GM21723 (cell line): ENCODE results near the gene ATP13A3.
"Not testable (repeated sequence)": the region's sequence is repeated elsewhere in the genome, so short reads cannot be mapped to it uniquely, and the experiment has no call there.

Source experiments
- ATAC-seq: cut with Tn5 transposase; IDR thresholded peaks from one replicate; pipeline ENCODE4 v1.9.1; 2021; ENCODE audit warnings: mild to moderate bottlenecking, moderate library complexity; ENCODE audit not compliant: unreplicated experiment

ATP13A3 gene

GRCh38 chr3:194500198-194500597, 13.4 kb upstream of the ATP13A3 start:
- no peak for ATAC-seq

- not testable (repeated sequence) for ATAC-seq
Measured at GRCh38 chr3:194499516-194499915, 12.7 kb upstream of the ATP13A3 start.

- no peak for ATAC-seq
Measured at GRCh38 chr3:194497799-194498575, 11.2 kb upstream of the ATP13A3 start.

DNA sequence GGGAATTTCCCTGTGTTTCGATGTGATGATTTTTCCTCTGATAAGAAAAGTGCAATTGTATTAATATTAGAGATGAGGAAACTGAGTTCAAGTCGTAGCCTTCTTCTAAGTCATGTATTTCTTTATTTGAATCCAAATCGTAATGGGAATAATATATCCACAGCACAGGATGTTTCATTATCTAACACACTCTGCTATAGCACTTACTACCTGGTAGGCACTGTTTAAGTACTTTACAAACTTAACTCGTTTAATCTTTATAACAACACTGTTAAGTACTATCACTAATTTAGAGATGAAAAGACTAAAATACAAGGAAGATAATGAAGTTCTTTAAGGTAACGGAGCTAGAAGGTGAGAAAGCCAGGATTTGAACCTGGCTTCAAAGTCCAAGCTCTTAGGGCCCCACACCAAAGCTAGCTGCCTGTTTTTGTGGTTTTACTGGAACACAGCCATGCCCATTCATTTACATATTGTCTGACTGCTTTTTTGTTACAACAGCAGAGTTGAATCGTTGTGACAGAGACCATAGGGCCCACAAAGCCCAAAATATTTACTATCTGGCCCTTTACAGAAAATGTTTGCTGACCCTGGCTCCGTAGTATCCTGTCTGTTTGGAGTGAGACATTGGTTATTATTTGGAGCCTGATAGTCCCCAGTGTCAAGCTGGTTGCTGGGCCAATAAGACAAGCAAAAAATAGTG, 9.6 kb upstream of the ATP13A3 start:
- ATAC-seq: no peak

DNA sequence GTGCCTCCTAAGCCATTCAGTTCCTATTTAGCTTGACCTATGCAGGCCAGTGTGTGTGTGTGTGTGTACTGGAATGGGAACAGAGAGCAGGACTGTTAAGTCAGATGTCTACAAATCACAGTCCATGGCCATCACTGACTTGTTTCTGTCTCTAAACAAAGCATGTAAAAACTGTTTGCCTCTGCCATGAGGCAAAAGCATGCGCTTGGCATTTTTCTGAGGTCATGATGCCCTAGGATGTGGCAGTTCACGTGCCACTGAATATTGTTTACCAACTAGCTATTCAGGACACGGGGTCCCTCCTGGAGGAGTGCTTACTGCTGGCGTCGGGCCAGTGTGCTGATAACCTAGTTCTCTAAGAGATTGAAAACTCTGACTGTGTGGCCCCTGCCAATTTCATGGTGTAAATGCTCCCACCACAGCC, 8.2 kb upstream of the ATP13A3 start:
- ATAC-seq: no peak

DNA sequence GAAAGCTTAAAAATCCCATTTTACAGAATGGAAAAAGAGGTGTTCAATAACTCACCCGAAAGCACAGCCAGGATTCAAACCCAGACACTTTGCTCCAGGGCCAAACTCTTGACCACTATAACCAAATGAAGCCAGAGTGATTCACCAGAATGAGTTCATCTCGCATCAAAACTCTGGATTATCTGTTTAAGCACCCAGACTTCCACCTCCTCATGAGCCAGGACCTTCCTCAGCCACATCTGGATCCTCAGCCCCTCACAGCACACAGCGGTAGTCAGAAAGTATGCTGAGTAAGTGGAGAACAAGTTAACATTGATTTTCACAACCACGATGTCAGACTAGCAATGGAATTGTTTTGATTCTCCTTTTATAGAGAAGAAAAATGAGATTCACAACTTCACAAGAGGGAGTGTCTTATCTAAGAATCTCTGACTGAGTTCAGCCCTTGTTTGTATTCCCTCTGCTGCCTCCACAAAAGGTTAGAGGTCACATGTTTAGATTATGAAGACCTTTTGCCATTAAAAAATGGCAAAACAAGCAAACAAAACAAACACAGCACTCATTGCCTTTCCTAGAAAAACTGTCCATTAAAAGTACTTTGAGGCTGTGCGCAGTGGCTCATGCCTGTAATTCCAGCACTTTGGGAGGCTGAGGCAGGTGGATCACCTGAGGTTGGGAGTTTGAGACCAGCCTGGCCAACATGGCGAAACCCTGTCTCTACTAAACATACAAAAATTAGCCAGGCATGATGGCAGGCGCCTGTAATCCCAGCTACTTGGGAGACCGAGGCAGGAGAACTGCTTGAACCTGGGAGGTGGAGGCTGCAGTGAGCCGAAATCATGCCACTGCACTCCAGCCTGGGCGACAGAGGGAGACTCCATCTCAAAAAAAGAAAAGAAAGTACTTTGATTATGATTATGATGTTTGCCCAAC, 7.5 kb upstream of the ATP13A3 start:
- not testable (repeated sequence) for ATAC-seq

GRCh38 chr3:194492001-194492400, 5.2 kb upstream of the ATP13A3 start:
- no peak for ATAC-seq

- peak; percentile 46 for ATAC-seq
Measured at GRCh38 chr3:194489736-194490612, 3.2 kb upstream of the ATP13A3 start.

DNA sequence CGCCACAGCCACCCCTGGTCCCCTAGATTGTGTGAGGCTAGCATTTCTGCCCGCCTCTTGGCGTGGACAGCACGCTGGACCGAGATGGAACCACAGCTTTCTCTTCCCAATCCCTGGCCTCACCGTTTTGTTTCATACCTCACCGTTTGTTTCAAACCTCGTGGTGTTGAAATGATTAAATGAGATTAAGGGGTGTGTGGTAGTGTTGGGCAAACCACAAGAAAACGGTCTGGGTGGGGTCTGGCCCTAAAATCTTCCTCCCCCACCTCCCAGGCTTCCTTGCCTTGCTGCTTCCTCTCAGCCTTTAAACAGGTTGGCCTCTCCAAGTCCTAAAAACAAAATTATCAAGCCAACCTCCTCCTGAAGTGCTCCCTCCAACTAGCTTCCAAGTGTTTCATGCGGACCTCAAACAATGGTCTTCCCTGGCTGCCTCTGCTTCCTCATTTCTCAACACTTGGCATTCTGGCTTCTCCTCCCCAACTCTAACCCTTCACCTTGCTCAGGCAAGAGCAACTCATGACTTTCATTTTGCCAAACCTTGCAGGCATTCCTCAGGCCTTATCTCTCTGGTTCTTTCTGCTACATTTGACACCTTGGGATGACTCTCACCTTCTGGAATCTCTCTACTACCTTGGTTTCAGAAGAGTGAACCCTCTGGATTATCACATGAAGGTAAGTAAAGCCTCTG, 1.4 kb upstream of the ATP13A3 start:
- ATAC-seq: no peak

GRCh38 chr3:194487289-194488054, 670 bp upstream of the ATP13A3 start:
- peak; percentile 27 for ATAC-seq

GRCh38 chr3:194485881-194486539, 792 bp downstream of the ATP13A3 start:
- peak; percentile 3 for ATAC-seq

DNA sequence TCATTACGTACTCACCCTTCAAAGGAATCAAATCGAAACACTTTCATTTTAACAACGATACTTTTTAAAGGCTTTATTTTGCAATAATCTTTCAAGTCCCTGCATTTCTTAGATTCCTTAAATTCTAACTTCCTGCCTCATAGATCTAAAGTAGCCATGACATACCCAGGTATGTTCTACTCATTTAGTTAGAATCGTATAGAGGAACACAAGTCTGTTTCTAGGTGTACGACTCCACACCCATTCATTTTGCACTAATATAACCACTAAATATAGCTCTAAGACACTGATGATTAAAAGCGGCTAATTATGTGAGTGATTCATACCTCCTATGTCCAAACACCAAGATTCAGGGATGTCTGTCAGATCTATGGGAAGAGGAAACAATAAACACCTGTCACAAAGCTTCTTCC, 1.3 kb downstream of the ATP13A3 start:
- no peak for ATAC-seq

DNA sequence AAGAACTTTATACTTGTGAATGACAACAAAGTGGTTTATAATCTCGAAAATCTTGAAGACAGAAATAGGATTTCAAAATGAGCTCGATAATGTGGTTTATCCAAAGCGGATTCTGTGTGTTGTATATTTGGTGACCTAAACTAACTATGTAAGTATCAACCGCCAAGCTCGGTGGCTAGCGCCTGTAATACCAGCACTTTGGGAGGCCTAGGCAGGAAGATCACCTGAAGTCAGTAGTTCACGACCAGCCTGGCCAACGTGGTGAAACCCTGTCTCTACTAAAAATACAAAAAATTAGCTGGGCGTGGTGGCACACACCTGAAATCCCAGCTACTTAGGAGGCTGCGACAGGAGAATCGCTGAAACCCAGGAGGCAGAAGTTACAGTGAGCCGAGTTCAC, 2.2 kb downstream of the ATP13A3 start:
- ATAC-seq: no peak

DNA sequence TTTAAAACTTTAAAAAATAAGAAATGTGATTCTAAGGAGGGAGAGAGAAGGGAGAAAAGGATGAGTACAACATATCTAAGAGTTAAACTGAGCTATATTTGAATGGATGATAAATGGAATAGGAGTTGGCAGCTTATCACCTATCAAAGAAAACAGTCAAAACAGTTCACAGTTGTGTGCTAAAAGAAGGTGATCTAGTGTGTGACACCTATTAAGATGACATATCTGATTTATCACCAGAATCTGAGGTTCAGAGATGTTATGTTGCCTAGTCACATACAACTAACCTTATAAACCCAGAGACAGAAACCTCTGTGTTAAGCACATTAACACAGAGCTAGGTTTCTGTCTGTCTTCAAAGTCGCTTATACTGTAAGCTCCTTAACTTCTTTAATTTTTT, 3.0 kb downstream of the ATP13A3 start:
- ATAC-seq: no peak

DNA sequence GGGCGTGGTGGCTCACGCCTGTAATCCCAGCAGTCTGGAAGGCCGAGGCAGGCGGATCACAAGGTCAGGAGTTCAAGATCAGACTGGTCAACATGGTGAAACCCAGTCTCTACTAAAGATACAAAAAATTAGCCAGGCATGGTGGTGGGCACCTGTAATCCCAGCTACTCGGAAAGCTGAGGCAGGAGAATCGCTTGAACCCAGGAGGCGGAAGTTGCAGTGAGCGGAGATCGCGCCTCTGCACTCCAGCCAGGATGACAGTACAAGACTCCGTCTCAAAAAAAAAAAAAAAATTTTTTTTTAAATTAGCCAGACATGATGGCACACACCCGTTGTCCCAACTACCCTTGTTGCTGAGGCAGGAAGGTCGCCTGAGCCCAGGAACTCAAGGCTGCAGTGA, 4.0 kb downstream of the ATP13A3 start:
- not testable (repeated sequence) for ATAC-seq

DNA sequence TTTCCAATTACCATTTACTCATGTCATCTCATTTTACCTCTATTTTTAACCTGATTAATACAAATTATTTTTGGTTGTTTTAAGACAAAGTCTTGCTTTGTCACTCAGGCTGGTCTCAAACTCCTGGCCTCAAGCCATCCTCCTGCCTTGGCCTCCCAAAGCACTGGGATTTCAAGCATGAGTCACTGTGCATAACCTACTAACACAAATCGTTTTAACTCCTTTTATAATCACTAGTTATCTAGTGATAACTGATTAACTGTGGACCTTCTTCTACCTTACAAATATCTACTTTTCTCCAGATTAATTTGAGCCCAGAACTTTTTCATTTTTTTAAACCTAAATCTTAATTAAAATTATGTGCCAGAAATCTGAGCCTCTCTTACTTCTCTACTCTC, 4.6 kb downstream of the ATP13A3 start:
- no peak for ATAC-seq

GRCh38 chr3:194481525-194482195, 5.1 kb downstream of the ATP13A3 start:
- no peak for ATAC-seq

GRCh38 chr3:194481103-194481502, 5.7 kb downstream of the ATP13A3 start:
- no peak for ATAC-seq
